Activated CD4-positive, alpha-beta T cell treated with anti-CD3 and anti-CD28 coated beads for 48 hours (primary cell): ENCODE data around the gene DRD3.

Experiments
- DNase-seq: peaks from one replicate; pipeline ENCODE4 v3.0.0-alpha.2; 2020

DRD3 gene

DNA sequence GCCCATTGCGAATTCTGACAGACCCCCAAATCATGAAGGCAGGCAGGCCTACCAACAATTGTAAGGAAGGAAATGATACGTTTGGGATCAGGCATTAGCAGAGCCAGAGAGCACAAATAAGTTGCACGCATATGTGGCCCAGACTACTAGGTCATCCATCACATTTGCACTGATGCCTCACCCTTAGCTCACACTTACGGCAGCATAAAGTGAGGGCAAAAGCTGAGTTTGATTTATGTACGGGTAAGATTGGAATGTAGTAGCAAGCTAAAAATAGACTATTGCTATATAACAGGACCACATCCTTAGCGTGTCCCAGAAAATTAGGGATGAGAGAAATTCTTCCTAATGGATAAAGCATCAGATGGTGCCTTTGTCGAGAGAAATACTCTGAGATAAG is 63.7 kb downstream of the DRD3 start:
- DNase-seq = no peak

DNA sequence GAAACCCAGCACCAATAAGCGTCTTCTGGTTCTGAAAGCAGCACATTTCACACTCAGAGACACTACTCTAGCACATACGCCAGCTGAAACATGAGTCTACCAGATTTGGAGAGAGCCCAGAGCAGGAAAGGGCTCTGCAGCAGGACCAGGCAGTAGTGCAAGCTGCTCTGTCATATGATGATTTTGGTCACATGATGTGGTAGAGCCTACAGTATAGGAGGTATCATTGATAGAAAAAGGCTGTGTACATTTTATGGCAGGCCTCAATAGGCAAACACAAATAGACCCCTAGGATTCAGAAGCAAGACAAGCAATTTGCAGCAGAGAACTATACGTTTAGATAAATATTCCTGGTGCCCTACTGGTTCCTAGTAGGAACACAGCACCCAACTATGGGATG is 64.1 kb downstream of the DRD3 start:
- DNase-seq = no peak

DNA sequence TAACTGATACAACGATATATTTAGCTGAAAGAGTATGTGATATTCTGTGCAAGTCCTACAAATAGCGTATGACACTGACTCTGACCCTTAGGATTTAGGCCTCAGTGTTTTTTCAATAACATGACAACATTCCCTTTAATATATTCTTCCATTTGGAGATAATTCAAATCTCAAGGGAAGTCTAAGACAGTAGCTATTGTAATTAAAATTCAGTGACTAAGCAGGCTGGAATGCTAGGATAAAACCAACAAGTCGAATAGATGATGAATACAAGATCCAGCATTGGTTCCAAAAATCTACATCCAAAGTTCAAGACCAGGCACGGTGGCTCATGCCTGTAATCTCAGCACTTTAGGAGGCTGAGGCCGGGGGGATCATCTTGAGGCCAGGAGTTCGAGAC is 66.2 kb downstream of the DRD3 start:
- DNase-seq = no peak

- DNase-seq = no peak
These were observed 67.6 kb downstream of the DRD3 start for GRCh38 chr3:114111060-114111770.

- no peak for DNase-seq
These were observed 68.4 kb downstream of the DRD3 start for GRCh38 chr3:114110439-114110838.

DNA sequence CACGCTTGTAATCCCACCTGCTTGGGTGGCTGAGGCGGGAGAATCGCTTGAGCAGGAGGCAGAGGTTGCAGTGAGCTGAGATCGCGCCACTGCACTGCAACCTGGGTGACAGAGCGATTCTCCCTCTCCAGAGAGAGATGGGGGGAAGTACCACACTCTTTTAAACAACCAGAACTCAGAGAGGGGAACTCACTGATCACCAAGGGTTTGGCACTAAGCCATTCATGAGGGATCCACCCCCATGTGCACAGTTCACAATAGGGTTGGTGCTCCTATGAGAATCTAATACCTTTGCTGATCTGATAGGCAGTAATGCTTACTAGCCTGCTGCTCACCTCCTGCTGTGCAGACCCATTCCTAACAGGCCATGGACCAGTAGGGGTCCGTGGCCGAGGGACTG is 70.7 kb downstream of the DRD3 start:
- DNase-seq = no peak

- DNase-seq = no peak
These were observed 74.4 kb downstream of the DRD3 start for GRCh38 chr3:114104414-114104813.

DNA sequence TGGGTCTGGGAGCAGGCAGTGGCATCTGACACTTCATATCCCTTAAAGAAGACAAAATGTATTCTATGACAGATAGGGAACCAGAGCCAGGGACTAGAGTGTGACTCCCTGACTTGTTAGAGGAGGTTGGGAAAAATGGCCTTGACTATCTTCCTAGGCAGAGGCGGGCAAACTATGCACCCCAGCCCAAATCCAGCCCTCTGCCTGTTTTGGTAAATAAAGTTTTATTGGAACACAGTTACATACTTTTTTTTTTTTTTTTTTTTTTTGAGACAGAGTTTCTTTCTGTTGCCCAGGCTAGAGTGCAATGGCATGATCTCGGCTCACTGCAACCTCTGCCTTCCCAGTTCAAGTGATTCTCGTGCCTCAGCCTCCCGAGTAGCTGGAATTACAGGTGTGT is 75.0 kb downstream of the DRD3 start:
- no peak for DNase-seq

DNA sequence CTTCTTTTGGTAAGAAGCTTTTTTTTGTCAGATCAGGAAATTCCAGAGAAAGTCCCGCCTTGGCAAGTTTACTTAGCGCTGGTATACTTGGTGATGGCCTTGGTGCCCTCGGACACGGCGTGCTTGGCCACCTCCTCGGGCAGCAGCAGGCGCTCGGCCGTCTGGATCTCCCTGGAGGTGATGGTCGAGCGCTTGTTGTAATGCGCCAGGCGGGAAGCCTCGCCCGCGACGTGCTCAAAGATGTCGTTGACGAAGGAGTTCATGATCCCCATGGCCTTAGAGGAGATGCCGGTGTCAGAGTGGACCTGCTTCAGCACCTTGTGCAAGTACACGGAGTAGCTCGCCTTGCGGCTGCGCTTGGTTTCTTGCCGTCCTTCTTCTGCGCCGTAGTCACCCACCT is 75.7 kb downstream of the DRD3 start:
- DNase-seq = no peak

GRCh38 chr3:114101101-114101500 is 77.8 kb downstream of the DRD3 start:
- no peak for DNase-seq

GRCh38 chr3:114095796-114096195 is 83.1 kb downstream of the DRD3 start:
- no peak for DNase-seq

DNA sequence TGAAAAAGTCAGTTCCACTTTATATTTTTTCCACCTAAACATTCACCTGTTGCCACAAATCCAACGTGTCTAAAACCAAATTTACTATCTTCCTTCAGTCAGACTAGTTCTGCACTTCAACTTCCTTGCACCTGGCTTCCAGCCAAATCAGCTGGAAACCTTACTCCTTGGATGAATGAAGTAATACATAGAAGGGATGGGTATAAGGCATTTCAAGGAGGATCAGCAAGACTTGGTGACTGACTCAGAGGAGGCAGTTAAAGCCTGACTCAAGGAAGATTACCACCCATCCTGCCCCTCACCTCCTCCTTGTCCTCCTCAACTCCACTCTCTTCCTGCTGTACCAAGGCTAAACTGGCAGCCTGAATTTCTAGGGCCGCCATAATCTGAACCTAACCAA is 85.3 kb downstream of the DRD3 start:
- DNase-seq = no peak

GRCh38 chr3:114093016-114093380 is 85.9 kb downstream of the DRD3 start:
- DNase-seq = no peak

DNA sequence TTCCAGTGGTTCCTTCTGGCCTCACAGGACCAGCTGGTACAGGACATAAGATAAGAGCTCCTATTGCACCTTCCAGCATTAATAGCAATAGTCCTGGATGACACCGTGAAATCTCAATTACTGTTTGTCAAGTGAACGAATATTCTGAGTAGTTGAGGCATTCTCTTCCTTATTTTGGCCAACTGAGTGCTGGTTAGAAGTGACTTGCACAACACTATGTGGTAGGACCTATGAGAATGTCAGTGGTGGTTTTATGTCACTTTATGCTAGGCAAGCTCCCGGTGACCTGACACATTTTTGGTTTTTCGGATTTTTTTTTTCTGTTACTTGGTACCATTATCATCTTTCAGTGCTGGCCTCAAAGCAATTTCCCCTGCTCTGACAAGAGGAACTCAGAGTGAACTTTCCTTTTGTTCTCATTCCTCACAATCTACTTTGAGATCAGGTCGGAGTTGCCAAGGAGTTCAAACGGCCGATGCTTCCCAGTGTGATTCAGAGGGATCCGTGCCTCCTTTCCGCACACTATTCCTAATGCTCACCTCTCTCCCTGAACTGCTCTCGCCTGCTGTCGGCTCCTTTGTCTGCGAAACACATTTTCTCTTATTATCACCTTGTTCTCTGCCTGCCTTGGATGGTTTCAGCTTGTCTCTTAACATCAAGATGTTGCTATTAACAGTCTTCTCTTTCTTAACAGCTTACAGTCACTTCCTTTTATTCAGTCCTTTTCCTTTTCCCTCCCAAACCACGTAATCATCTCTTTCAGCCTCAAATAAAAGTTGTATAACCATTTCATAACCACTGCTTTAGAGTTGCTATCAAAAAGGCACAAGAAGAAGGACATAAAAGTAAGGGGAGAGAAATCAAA is 86.5 kb downstream of the DRD3 start:
- DNase-seq = no peak

GRCh38 chr3:114089675-114090074 is 89.2 kb downstream of the DRD3 start:
- no peak for DNase-seq

DNA sequence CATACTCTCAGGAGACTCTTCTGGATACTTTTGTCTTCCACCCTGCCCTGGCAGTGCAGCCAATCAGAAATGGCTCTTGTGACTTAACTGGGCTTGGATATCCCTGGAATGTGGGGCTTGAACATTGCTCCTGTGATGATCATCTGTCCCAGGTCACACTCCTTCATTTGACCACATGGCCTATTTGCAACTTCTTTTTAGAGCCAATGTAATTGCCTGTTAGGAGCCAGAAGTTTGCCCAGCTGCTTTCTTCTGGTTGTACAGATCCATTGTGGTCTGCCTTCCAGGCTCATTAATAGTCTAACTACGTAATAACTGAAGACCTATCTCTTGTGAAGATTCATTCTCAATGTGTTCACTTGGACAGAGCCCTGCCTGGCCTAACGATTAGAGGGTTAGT is 92.5 kb downstream of the DRD3 start:
- DNase-seq = no peak

DNA sequence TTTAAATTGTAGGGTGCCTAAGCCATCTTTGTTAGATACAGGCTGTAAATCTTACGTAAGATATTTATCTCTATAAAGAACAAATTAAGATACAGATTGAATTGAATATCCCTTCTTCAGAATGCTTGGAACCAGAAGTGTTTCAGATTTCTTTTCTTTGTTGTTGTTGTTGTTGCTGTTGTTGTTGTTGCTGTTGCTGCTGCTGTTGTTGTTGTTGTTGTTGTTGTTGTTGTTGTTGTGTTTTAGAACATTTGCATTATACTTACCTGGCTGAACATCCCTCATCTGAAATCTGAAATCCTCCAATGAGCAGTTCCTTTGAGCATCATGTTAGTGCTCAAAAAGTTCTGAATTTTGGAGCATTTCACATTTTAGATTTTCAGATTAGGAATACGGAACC is 95.7 kb downstream of the DRD3 start:
- no peak for DNase-seq

DNA sequence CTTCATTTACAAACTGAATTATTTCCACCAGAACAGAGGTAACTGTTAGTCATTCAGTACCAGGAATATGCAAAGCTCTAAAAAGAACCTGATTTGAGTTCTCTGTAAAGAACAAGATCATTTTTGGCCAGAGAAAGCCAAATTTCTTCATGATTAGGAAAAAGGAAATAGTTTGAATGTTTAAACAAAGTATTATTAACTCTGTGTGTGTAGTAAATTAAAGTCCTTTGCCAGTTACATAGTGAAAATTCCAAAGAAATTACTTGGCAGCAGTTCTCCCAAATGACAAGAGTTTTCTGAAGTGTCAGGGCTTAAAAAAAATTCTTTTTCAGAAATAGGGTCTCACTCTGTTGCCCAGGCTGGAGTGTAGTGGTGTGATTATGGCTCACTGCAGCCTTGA is 97.8 kb downstream of the DRD3 start:
- DNase-seq = no peak

DNA sequence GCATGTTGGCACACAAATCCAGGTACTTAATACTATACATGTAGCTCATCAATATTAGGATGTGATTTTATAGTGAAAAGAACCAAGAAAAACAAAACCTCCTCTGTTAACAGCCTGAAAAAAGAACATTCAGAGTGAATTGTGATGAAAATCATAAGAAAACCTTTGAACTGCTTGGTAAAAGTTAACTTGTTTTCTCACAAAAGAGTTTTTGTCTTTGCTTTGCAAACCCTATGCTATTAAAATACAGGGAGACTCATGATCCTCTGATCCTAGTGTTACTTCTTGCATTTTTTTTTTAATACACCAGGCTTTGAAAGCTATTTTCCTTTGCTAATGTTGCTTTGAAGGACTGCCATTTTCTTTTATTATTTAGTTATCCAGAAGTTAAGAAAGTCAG is 98.7 kb downstream of the DRD3 start:
- no peak for DNase-seq

- DNase-seq = no peak
These were observed 99.1 kb downstream of the DRD3 start for GRCh38 chr3:114079761-114080160.

GRCh38 chr3:114078126-114078525 is 100.7 kb downstream of the DRD3 start:
- no peak for DNase-seq
